WTC11 (cell line): Measurements from ENCODE around the gene PUDP.

Source experiments
- FOXJ3 ChIP-seq: sonication (generic); formaldehyde crosslinking; IDR thresholded peaks from 2 replicates; pipeline ENCODE4 v1.9.0; 2021; ENCODE audit warnings: missing genetic modification reagents, mild to moderate bottlenecking, borderline replicate concordance
- NFE2L1 ChIP-seq: sonication (generic); formaldehyde crosslinking; IDR thresholded peaks from 2 replicates; pipeline ENCODE4 v1.8.1; 2023; ENCODE audit warnings: missing genetic modification reagents
- TF ChIP-seq, protein P1 (sequence below): sonication (generic); formaldehyde crosslinking; IDR thresholded peaks from 2 replicates; pipeline ENCODE4 v1.8.1; 2023; ENCODE audit warnings: mild to moderate bottlenecking, missing genetic modification reagents, moderate library complexity
- TF ChIP-seq, protein P2 (sequence below): sonication (generic); formaldehyde crosslinking; IDR thresholded peaks from 2 replicates; pipeline ENCODE4 v1.8.0; 2022; ENCODE audit warnings: mild to moderate bottlenecking, missing genetic modification reagents

DNA sequence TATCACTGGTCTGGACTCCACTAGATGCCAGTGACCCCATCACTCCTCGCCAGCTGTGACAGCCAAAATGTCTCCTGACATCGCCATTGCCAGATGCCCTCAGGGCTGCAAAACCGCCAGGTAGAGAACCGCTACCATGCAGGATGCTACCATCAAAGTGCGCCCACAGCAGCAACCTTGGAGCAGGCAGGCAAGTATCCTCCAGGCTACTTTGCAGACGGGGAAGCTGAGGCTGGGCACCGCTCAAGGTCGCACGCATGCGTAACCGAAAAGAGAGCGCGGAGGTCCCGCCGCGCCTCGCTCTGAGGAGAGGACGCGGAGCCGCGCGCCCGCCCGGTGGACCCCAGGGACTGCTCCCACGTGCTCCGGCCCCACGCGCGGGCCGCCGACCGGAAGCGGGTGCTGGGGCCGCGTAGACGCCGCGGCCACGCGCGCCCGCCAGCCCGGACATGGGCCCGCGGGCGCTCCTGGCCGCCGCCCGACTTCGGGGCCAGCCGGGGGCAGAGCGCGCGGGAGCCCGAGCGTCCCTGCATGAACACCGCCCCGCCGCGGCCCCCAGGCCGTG, 458 bp downstream of the PUDP start, which contains the start of gene STS:
- TF ChIP-seq, protein P1, sequence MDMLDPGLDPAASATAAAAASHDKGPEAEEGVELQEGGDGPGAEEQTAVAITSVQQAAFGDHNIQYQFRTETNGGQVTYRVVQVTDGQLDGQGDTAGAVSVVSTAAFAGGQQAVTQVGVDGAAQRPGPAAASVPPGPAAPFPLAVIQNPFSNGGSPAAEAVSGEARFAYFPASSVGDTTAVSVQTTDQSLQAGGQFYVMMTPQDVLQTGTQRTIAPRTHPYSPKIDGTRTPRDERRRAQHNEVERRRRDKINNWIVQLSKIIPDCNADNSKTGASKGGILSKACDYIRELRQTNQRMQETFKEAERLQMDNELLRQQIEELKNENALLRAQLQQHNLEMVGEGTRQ (CRISPR knock-in tag): no peak
- TF ChIP-seq FOXJ3 (CRISPR knock-in tag) (no peak), NFE2L1 (CRISPR knock-in tag) (no peak)
- TF ChIP-seq, protein P2, sequence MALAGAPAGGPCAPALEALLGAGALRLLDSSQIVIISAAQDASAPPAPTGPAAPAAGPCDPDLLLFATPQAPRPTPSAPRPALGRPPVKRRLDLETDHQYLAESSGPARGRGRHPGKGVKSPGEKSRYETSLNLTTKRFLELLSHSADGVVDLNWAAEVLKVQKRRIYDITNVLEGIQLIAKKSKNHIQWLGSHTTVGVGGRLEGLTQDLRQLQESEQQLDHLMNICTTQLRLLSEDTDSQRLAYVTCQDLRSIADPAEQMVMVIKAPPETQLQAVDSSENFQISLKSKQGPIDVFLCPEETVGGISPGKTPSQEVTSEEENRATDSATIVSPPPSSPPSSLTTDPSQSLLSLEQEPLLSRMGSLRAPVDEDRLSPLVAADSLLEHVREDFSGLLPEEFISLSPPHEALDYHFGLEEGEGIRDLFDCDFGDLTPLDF (CRISPR knock-in tag): no peak
